HT-29 (cell line): Measurements from ENCODE around the gene PCED1B. TPM values are rescaled to one million over a fixed set of nuclear protein-coding genes. Genes with fewer than 3 reads are reported as not detected.

Source experiments
- DNase-seq: peaks from one replicate; pipeline ENCODE4 v3.0.0-alpha.2; 2015; ENCODE audit warnings: low spot score
- total RNA-seq: library from RNA; depleted of rRNA; stranded (reverse); fragments of >200 nt; shearing (Covaris generic); gene quantifications from 2 replicates; pipeline ENCODE4 v1.2.3, GENCODE V29; 2014

Gene PCED1B
- total RNA-seq, 1 experiment from 2014 or later: 4.8 TPM

GRCh38 chr12:47120736-47121135 is 41.3 kb downstream of the PCED1B start:
- DNase-seq: no peak

GRCh38 chr12:47121146-47121545 is 41.7 kb downstream of the PCED1B start:
- DNase-seq: no peak

DNA sequence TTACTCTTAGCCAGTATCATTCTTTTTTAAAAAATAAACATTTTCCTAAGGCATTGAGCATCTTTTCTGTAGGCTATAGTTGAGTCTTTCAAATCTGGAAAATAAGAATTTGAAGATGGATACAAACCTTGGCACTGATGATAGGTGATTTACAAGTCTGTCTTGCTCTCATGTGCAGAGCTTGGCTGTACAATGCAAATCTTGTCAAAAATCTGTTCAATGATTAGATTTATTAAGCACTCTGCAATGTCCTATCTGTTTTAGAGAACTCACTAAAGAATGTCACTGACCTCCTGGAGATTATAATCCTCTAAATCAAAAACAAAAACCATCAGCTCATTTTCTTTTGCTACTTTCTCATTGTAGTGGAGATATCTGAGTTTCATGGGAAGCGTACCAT is 43.2 kb downstream of the PCED1B start:
- DNase-seq: no peak

DNA sequence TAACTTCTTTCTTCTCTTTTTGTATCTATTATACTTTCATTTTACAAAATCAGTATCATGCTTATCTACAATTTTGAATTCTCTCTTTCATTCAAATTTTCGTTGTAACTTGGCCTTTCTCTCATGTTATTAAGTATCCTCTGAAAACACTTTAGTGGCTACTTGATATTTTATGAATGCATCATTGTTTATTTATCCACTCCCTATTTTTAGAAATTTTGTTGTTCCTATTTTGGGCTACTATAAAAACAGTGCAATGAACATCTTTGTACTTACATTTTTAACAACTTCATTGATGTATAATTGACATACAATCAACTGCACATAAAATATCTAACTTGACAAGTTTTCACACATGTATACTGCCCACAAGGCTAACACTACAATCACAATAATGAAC is 44.3 kb downstream of the PCED1B start:
- DNase-seq: no peak

DNA sequence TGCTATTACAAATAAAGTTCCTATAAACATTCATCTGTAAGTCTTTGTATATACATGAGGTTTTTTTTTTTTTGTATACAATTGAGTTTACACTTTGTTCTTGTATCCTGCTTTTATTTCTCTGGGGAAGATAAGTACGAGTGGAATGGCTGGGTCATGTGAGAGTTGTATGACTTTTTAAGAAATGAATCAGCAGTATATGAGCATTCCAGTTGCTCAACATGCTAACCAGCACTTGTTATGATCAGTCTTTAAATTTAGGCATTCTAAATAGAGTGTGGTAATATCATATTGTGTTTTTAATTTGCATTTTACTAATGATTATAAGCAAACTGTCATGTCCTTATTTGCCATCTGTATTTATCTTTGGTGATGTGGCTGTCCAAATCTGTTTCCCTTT is 45.0 kb downstream of the PCED1B start:
- no peak for DNase-seq

- DNase-seq: no peak
These were observed 46.8 kb downstream of the PCED1B start for GRCh38 chr12:47126246-47126645.

DNA sequence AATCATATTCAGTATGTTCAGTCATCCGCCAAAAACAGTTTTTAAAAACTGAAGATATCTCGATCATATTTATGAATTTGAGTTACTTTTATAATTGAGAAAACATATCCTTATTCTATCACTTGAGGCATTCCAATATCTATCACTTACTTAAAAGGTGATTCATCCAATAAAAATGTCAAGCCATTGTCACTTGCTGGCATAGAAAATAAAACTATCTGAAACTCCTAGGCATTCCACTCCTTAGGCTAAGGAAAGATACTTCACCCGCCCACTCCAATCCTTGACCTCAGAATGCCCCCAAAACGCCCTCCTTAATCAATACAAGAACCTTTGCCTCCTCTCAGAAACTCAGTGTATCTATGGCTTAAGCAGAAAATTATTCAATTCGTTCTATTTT is 51.6 kb downstream of the PCED1B start:
- no peak for DNase-seq

DNA sequence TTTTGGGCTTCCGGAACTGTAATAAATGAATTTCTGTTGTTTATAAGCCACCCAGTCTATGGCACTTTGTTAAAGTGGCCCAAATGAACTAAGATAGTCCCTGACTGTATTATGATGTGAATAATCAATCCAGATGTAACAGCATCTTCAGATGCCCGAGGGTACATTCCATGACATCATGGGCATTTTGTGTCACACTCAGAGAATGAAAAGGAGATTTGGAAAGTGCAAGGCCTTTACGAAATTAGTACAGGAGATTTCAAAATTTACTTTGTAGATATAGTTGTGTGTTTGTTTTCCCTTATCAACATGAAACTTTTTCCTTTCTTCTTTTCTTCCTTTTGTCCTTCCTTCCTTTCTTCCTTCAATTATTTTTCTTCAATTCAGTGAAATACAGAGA is 54.6 kb downstream of the PCED1B start:
- DNase-seq: no peak

- DNase-seq: no peak
These were observed 56.2 kb downstream of the PCED1B start for GRCh38 chr12:47135578-47135977.

DNA sequence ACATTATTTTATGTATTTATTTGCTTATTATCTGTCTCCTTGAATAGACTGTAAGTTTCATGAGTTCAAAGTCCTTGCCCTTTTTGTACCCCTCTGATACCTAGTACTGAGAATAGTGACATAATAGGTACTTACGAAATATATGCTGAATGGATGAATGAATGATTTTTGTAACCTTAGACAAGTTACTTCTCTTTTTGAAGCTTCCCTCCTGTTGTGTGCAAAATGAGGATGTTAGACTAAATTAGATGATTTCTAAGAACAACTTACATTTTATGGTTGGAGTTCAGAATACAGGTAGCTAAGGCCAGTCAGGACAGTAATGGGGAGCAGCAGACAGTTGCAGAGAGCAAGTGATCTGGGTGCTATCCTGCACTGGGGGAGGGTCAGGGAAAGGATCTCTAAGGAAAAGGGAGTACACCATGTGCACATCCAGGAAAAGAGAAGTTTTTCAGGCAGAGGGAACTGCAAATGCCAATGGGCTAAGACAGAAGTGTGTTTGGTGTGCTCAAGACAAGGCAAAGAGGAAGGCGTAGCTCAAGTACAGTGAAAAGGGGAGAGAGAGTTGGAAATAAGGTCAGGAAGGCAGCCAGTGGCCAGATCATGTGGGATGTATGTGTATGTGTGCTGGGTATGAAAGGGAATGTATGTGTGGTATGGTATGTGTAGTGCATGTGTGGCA is 59.7 kb downstream of the PCED1B start:
- DNase-seq: no peak

GRCh38 chr12:47141459-47141858 is 62.0 kb downstream of the PCED1B start:
- DNase-seq: no peak

GRCh38 chr12:47144769-47145168 is 65.3 kb downstream of the PCED1B start:
- DNase-seq: no peak

DNA sequence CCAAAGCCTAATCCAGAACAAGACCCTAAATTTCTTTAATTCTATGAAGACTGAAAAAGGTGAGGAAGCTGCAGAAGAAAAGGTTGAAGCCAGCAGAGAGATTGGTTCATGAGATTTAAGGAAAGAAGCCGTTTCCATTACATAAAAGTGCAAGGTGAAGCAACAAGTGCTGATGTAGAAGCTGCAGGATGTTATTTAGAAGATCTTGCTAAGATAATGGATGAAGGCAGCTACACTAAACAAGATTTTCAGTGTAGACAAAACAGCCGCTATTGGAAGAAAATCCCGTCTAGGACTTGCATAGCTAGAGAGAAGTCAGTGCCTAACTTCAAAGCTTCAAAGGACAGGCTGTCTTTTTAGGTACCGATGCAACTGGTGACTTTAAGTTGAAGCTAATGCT is 65.8 kb downstream of the PCED1B start:
- DNase-seq: no peak

GRCh38 chr12:47147739-47148138 is 68.3 kb downstream of the PCED1B start:
- DNase-seq: no peak

- DNase-seq: no peak
These were observed 69.7 kb downstream of the PCED1B start for GRCh38 chr12:47149146-47149545.

- DNase-seq: no peak
These were observed 72.7 kb downstream of the PCED1B start for GRCh38 chr12:47152095-47152494.

- DNase-seq: no peak
These were observed 76.2 kb downstream of the PCED1B start for GRCh38 chr12:47155457-47156166.

GRCh38 chr12:47156167-47156736 is 76.8 kb downstream of the PCED1B start:
- DNase-seq: peak; percentile 84

DNA sequence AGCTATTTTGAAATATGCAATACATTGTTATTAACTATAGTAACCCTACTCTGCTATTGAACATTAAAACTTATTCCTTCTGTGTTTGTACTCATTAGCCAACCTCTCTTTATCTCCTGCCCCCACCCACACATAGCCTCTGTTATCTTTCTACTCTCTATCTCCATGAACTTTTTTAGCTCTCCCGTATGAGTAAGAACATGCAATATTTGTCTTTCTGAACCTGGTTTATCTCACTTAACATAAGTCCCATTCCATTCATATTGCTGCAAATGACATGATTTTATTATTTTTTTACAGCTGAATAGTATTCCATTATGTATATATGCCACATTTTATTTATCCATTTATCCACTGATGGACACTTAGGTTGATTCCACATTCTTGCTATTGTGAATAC is 79.4 kb downstream of the PCED1B start:
- no peak for DNase-seq

GRCh38 chr12:47159348-47159747 is 79.9 kb downstream of the PCED1B start:
- DNase-seq: no peak

GRCh38 chr12:47160316-47161244 is 81.2 kb downstream of the PCED1B start:
- DNase-seq: no peak

DNA sequence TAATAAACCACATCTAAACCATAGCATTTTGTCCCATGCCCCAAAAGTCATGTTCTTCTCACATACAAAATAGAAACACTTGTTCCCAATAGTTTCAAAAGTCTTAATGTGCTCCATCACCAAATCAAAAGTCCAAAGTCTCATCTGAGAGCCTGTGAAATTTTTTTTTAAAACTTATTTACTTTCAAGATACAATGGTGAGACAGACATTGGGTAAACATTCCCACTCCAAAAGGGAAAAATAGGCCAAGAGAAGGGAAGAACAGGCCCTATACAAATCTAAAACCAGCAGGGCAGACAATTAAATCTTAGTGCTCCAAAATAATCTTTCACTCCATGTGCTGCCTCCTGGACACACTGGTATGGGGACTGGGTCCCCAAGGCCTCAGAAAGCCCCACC is 84.7 kb downstream of the PCED1B start:
- no peak for DNase-seq
